D721Med (cell line): ENCODE results near the gene TCL1A.

Experiments used
- DNase-seq: peaks from one replicate; pipeline ENCODE4 v3.0.0; 2011; ENCODE audit warnings: low spot score; ENCODE audit not compliant: insufficient read length
- FAIRE-seq: peaks from 2 replicates; lab custom pipeline; 2011; peaks lifted over from hg19 to GRCh38; lab: Jason Lieb, UNC
- CTCF ChIP-seq: IDR thresholded peaks from 2 replicates; pipeline ENCODE4 v1.5.1; 2012; ENCODE audit warnings: mild to moderate bottlenecking, control low read depth; ENCODE audit not compliant: insufficient read depth; ENCODE audit errors: missing control alignments

TCL1A gene

GRCh38 chr14:95660651-95661515 is 53.0 kb downstream of the TCL1A start:
- no peak for FAIRE-seq

GRCh38 chr14:95659990-95660385 is 53.9 kb downstream of the TCL1A start:
- no peak for TF ChIP-seq CTCF
- no peak for FAIRE-seq

More at GRCh38 chr14:95660651-95661515, 53.0 kb downstream of the TCL1A start:
- DNase-seq: no peak
- no peak for TF ChIP-seq CTCF

More at GRCh38 chr14:95659990-95660385, 53.9 kb downstream of the TCL1A start:
- DNase-seq: no peak
